AG08396 (cell line): ENCODE results near the gene AK9.

Source experiments
- DNase-seq: peaks from one replicate; pipeline ENCODE4 v3.0.0; 2012; ENCODE audit warnings: low spot score, mixed read lengths

AK9 gene

GRCh38 chr6:109456710-109457561 is 234.1 kb downstream of the AK9 start:
- DNase-seq: peak; percentile 80

GRCh38 chr6:109456111-109456583 is 234.9 kb downstream of the AK9 start:
- DNase-seq: no peak

GRCh38 chr6:109455437-109456110 is 235.4 kb downstream of the AK9 start, which contains the start of gene MICAL1:
TSS of gene MICAL1 (minus strand) at chr6:109455772. CDS start at chr6:109454196, 1,576 bp downstream.
- DNase-seq: peak; percentile 88

- DNase-seq: peak; percentile 48
These were observed 236.2 kb downstream of the AK9 start for GRCh38 chr6:109454496-109455436.

GRCh38 chr6:109453594-109454495 is 237.2 kb downstream of the AK9 start:
- no peak for DNase-seq

GRCh38 chr6:109453156-109453555 is 237.8 kb downstream of the AK9 start:
- DNase-seq: no peak

- no peak for DNase-seq
These were observed 238.8 kb downstream of the AK9 start for GRCh38 chr6:109452181-109452580.

GRCh38 chr6:109451376-109451775 is 239.6 kb downstream of the AK9 start:
- no peak for DNase-seq

GRCh38 chr6:109450801-109451200 is 240.2 kb downstream of the AK9 start:
- DNase-seq: no peak

GRCh38 chr6:109449795-109450673 is 241.0 kb downstream of the AK9 start:
- no peak for DNase-seq

- no peak for DNase-seq
These were observed 241.8 kb downstream of the AK9 start for GRCh38 chr6:109449064-109449794.

GRCh38 chr6:109448615-109449014 is 242.4 kb downstream of the AK9 start:
- no peak for DNase-seq

GRCh38 chr6:109447878-109448555 is 243.0 kb downstream of the AK9 start:
- DNase-seq: no peak

GRCh38 chr6:109447087-109447486 is 243.9 kb downstream of the AK9 start:
- no peak for DNase-seq

- DNase-seq: no peak
These were observed 244.5 kb downstream of the AK9 start for GRCh38 chr6:109446541-109446940.

- DNase-seq: no peak
These were observed 244.9 kb downstream of the AK9 start for GRCh38 chr6:109446072-109446471.

GRCh38 chr6:109445382-109445781 is 245.6 kb downstream of the AK9 start:
- no peak for DNase-seq

GRCh38 chr6:109443425-109443950 is 247.5 kb downstream of the AK9 start:
- DNase-seq: no peak
